Measurements from ENCODE around the gene SPTB. TPM values are rescaled to one million over a fixed set of nuclear protein-coding genes. Genes with fewer than 3 reads are reported as not detected.

SPTB gene
- total RNA-seq, 1 experiment from 2014 or later: 0.43 TPM

DNA sequence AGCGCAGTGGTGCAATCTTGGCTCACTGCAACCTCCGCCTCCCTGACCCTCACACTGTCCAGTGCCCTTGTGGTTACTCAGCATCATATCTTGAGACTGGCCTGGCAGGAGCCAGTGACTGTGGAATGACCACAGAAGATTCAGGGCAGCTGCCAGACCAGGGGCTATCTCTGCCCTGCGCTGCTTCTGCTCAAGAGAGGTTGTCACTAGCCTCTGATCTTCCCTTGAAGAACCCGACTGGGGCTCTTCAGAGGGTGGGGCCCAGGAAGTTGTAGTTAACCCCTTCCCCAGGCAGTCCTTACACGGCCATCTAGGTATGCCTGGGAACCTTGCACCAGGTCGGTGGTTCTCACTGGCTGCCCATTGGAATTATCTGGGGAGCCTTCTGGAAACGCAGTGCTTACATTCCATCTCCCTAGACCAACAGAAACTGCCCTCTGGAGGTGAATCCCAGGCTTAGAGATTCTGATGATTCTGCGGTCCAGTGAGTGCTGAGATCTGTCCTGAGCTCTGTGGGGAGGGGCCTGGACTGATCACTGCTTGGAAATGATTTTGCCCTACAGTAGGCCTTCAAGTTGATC, 134.1 kb downstream of the SPTB start:
- intact Hi-C loops (cut with micrococcal nuclease; ENCODE audit: unreplicated experiment): no loop called here

DNA sequence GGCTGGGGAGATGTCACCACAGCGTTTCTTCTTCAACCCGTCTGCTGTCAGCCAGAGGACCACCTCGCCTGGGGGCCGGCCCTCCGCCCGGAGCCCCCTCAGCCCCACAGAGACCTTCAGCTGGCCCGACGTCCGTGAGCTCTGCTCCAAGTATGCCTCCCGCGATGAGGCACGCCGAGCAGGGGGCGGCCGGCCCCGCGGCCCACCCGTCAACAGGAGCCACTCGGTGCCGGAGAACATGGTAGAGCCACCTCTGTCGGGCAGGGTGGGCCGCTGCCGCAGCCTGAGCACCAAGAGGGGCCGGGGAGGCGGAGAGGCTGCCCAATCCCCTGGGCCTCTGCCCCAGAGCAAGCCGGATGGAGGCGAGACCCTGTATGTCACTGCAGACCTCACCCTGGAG, 136.6 kb downstream of the SPTB start:
- no peaks in the 10 kb centered on the region for H3K27me3 ChIP-seq (replicated peaks; ENCODE audit: insufficient read depth, low read depth, low read length, poor library complexity)
- H3K9me3 ChIP-seq (ENCODE audit: low read depth, low read length, poor library complexity, severe bottlenecking): no peaks in the 10 kb centered on the region
- H3K36me3 ChIP-seq (ENCODE audit: insufficient read depth, low read length, poor library complexity, severe bottlenecking): peaks cover 37% of the 10 kb centered on the region
- ChIA-PET POLR2A (ENCODE audit: low non-redundant PET) (no interaction called here), CTCF (no interaction called here)
- no peak overlapping the region for H3K27ac ChIP-seq (ENCODE audit: low read depth, low read length, poor library complexity, severe bottlenecking)
- H3K4me1 ChIP-seq (ENCODE audit: insufficient read depth, low read length, poor library complexity, severe bottlenecking): no peaks in the 10 kb centered on the region
- intact Hi-C loops (cut with micrococcal nuclease; ENCODE audit: unreplicated experiment): no loop called here
- DNase-seq (ENCODE audit: low spot score): no peak
- BruUV-seq (replicated peaks): no TSS peak
- TF ChIP-seq EZH2 (IDR thresholded peaks at IDR 0.05; ENCODE audit: borderline replicate concordance, low read depth, low read length, poor library complexity, severe bottlenecking): no peak
- TF ChIP-seq, protein P1, sequence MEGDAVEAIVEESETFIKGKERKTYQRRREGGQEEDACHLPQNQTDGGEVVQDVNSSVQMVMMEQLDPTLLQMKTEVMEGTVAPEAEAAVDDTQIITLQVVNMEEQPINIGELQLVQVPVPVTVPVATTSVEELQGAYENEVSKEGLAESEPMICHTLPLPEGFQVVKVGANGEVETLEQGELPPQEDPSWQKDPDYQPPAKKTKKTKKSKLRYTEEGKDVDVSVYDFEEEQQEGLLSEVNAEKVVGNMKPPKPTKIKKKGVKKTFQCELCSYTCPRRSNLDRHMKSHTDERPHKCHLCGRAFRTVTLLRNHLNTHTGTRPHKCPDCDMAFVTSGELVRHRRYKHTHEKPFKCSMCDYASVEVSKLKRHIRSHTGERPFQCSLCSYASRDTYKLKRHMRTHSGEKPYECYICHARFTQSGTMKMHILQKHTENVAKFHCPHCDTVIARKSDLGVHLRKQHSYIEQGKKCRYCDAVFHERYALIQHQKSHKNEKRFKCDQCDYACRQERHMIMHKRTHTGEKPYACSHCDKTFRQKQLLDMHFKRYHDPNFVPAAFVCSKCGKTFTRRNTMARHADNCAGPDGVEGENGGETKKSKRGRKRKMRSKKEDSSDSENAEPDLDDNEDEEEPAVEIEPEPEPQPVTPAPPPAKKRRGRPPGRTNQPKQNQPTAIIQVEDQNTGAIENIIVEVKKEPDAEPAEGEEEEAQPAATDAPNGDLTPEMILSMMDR (conservative IDR thresholded peaks at IDR 0.05; ENCODE audit: low read depth, low read length): no peak
- H3K4me3 ChIP-seq (ENCODE audit: low read depth, low read length, poor library complexity, severe bottlenecking): no peak overlapping the region

More for the DNA sequence above, 134.1 kb downstream of the SPTB start:
- Histone ChIP-seq H3K36me3 (ENCODE audit: insufficient read depth, low read length, poor library complexity, severe bottlenecking) (peaks cover 30% of the 10 kb centered on the region), H3K9me3 (ENCODE audit: low read depth, low read length, poor library complexity, severe bottlenecking) (no peaks in the 10 kb centered on the region), H3K27ac (ENCODE audit: low read depth, low read length, poor library complexity, severe bottlenecking) (no peak overlapping the region), H3K4me1 (ENCODE audit: insufficient read depth, low read length, poor library complexity, severe bottlenecking) (no peaks in the 10 kb centered on the region), H3K27me3 (replicated peaks; ENCODE audit: insufficient read depth, low read depth, low read length, poor library complexity) (no peaks in the 10 kb centered on the region), H3K4me3 (ENCODE audit: low read depth, low read length, poor library complexity, severe bottlenecking) (no peak overlapping the region)
- BruUV-seq (replicated peaks): no TSS peak
- ChIA-PET CTCF (no interaction called here), POLR2A (ENCODE audit: low non-redundant PET) (no interaction called here)
- TF ChIP-seq, protein P1 (conservative IDR thresholded peaks at IDR 0.05; ENCODE audit: low read depth, low read length): no peak
- DNase-seq (ENCODE audit: low spot score): no peak

DNA sequence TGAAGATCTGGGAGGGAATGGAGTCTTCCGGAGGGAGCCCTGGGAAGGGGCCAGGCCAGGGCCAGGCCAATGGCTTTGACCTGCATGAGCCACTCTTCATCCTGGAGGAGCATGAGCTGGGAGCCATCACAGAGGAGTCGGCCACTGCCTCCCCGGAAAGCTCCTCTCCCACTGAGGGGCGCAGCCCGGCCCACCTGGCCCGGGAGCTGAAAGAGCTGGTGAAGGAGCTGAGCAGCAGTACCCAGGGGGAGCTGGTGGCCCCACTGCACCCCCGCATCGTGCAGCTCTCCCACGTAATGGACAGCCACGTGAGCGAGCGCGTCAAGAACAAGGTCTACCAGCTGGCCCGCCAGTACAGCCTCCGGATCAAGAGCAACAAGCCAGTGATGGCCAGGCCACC, 137.7 kb downstream of the SPTB start:
- H3K4me3 ChIP-seq (ENCODE audit: low read depth, low read length, poor library complexity, severe bottlenecking): no peak overlapping the region
- ChIA-PET POLR2A (ENCODE audit: low non-redundant PET) (no interaction called here), CTCF (interaction anchor here (0.6 kb wide), 1 partner anchor 135 kb away, joined by 4 read pairs; no protein-coding TSS in a partner anchor)
- peaks cover 37% of the 10 kb centered on the region for H3K36me3 ChIP-seq (ENCODE audit: insufficient read depth, low read length, poor library complexity, severe bottlenecking)
- DNase-seq (ENCODE audit: low spot score): no peak
- TF ChIP-seq, protein P1 (conservative IDR thresholded peaks at IDR 0.05; ENCODE audit: low read depth, low read length): no peak
- TF ChIP-seq EZH2 (IDR thresholded peaks at IDR 0.05; ENCODE audit: borderline replicate concordance, low read depth, low read length, poor library complexity, severe bottlenecking): no peak
- BruUV-seq (replicated peaks): no TSS peak
- no peaks in the 10 kb centered on the region for H3K4me1 ChIP-seq (ENCODE audit: insufficient read depth, low read length, poor library complexity, severe bottlenecking)
- intact Hi-C loops (cut with micrococcal nuclease; ENCODE audit: unreplicated experiment): no loop called here
- H3K27ac ChIP-seq (ENCODE audit: low read depth, low read length, poor library complexity, severe bottlenecking): no peak overlapping the region
- H3K27me3 ChIP-seq (replicated peaks; ENCODE audit: insufficient read depth, low read depth, low read length, poor library complexity): no peaks in the 10 kb centered on the region
- H3K9me3 ChIP-seq (ENCODE audit: low read depth, low read length, poor library complexity, severe bottlenecking): no peaks in the 10 kb centered on the region
